Posterior cingulate gyrus (tissue), 11 donors: ENCODE results near the gene AEBP1.

ENCODE experiments used
- DNase-seq, 10 donors: peaks; one replicate each; pipeline versions ENCODE4 v3.0.0 to v3.0.0-alpha.2; 2020 to 2021; ENCODE audit warnings: mixed read lengths in 3 of 10
- intact Hi-C: fragments of 100-400 bp; cut with DNase I; formaldehyde crosslinking; loops from one replicate; pipeline ENCODE4 v1.15.1; 2023

AEBP1 gene

DNA sequence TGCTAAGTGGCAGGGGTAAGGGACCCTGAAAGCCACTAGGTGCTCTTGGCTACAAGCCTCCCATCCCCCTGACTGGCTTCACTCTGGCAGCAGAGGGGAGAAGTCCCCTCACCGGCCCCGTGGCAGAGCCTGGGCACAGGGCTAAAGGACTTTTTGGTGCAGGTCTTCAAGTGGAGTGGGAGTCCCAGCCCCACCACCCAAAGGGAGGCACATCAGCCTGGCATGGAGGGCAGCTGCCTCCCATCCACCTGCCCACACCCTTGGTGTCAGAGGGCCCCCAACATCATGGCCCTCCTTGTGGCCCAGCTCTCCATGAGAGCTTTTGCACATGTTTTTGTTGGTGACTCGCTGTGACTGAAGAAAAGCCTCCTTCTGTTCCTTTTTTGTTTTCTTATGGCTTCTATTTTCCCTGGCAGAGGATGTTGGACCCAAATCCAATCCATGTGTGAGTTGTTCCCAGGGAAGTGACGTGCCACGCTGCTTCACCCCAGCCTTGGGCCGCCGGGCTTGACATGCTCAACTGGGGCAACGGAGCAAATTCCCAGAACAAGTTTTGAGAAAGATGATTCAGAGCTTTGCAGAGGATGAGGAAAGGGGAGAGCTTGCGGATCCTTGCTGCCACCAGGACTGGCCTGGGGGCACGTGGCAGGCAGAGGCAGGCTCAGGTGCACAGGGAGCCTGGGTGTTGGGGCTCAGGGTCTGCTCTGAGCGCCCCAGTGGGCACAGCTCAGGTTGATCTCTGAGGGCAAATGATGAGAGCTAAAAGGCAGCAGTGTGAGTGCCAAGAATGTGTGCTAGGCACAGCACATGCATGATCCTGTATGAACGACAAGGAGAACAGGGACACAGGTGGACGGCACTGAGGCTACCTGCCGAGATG is 1.9 kb upstream of the AEBP1 start:
- peak in 2 of 10 donors; percentile 76 to 83 for DNase-seq
- intact Hi-C loops: no loop called here

DNA sequence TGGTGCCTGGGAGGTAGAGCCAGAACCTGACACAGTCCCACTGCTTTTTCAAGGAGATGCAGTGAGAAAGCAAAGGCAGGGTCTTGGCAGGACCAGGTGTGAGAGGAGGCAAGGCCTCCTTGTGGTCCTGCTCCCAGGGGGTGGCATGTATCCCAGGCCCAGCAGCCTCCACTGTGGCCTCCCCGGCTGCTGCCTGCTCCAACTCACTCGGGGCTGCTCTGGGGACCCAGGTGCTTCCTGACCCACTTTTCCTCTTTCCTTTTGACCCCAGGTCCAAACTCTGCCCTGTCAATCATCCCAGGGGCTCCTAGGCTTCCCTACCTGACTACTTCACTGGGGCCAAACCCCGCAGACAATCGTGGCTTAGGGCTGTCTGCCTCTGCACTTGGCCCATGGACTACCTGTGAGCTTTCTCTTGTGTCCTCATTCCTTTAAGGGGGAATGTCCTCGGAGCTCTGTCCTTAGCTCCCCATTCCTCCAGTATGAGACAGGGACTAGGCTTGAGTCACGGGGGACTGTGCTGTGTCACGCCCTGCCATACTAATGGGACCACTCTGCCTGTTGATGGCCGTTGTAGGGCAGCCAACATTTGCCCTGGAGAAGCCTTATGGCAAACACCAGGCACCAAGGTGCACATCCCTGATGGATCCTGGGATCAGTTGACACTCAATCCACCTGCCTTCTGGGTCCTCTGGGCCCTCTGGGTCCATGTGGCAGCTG is 1.1 kb upstream of the AEBP1 start:
- intact Hi-C loops: no loop called here
- peak in 2 of 10 donors; percentile 32 to 55 for DNase-seq

- peak in 3 of 10 donors; percentile 52 to 71 (median 69) for DNase-seq
- intact Hi-C loops: no loop called here
Measured at GRCh38 chr7:44103566-44103922, 601 bp upstream of the AEBP1 start.

DNA sequence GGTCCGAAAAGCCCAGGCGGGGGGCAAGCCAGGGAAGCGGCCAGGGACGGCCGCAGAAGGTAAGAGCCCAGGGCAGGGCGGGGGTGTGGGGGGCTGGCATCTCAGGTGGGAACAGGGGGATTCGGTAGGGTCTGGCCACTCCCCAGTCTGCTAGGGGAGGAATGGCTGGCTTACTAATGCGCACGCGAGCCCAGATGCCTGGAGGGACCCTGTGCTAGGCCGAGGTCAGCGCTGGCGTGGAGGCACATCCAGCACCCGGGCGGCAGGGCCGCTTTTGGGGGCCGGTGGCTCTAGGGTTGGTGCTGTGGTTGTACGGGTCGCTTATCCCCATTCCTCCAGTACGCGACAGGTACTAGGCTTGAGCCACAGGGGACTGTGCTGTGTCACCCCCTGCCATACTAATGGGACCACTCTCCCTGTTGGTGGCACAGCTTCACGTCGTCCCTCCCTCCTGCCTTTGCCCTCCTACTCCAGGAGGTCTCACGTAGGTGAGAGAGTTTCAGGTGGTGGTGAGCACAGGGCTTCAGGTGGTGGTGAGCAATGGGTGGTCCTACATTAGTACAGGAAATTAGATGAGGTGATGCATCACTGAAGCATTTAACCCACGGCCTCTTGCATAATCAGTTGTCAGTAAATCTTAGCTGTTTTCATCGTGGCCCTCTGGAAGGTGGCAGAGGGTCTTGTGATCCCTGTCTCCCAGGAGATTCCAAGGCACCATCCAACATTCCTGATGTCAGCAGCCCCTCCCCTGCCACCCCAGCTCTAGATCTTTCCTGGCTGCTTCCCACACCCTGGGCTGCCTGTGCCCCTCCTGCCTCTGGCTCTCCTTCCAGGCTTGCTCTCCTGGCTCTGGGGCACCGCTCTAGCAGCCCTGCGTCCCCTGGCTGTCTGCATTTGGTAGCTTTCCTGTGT is 971 bp downstream of the AEBP1 start:
- intact Hi-C loops: no loop called here
- DNase-seq: peak in 5 of 10 donors; percentile 30 to 87 (median 81)

GRCh38 chr7:44105832-44106231 is 1.7 kb downstream of the AEBP1 start:
- no peak for DNase-seq
- intact Hi-C loops: no loop called here

DNA sequence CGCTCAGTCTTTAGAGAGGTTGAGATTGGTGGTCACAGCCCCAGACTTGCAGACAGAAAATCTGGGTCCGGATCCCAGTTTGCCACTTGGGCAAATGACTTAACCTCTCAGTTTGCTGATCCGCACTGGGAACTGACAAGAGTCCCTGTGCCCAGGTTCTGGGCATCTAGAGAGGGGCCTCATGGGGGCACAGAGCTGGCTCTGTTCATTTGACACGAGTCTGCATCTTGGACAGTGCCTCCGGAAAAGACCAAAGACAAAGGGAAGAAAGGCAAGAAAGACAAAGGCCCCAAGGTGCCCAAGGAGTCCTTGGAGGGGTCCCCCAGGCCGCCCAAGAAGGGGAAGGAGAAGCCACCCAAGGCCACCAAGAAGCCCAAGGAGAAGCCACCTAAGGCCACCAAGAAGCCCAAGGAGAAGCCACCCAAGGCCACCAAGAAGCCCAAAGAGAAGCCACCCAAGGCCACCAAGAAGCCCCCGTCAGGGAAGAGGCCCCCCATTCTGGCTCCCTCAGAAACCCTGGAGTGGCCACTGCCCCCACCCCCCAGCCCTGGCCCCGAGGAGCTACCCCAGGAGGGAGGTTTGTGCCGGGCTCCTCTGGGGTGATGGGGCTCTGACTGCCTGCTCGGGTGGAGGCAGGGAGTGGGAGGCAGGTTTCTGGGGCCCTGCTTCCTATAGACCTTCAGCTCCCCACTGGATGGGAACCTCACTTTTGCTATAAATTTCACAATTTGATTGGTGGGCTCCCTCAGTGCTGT is 2.3 kb downstream of the AEBP1 start:
- intact Hi-C loops: no loop called here
- peak in 3 of 10 donors; percentile 16 to 63 (median 27) for DNase-seq

GRCh38 chr7:44107116-44107960 is 3.2 kb downstream of the AEBP1 start:
- intact Hi-C loops: no loop called here
- DNase-seq: peak in 3 of 10 donors; percentile 53 to 73 (median 64)

- DNase-seq: peak in 3 of 10 donors; percentile 35 to 78 (median 57)
- intact Hi-C loops: no loop called here
Measured at GRCh38 chr7:44107961-44108767, 4.0 kb downstream of the AEBP1 start.

- DNase-seq: peak in 2 of 10 donors; percentile 72 to 80
- intact Hi-C loops: no loop called here
Measured at GRCh38 chr7:44108768-44109750, 4.9 kb downstream of the AEBP1 start.

DNA sequence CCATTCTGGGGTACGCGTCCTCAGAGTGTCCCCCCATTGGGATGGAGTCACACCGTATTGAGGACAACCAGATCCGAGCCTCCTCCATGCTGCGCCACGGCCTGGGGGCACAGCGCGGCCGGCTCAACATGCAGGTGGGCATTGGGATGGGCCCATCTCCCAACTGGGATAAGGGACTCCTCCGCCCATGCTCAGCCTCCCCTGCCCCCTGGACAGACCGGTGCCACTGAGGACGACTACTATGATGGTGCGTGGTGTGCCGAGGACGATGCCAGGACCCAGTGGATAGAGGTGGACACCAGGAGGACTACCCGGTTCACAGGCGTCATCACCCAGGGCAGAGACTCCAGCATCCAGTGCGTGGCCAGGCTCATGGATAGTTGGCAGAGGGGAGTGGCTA is 5.8 kb downstream of the AEBP1 start:
- DNase-seq: peak in 2 of 10 donors; percentile 66 to 67
- intact Hi-C loops: no loop called here

DNA sequence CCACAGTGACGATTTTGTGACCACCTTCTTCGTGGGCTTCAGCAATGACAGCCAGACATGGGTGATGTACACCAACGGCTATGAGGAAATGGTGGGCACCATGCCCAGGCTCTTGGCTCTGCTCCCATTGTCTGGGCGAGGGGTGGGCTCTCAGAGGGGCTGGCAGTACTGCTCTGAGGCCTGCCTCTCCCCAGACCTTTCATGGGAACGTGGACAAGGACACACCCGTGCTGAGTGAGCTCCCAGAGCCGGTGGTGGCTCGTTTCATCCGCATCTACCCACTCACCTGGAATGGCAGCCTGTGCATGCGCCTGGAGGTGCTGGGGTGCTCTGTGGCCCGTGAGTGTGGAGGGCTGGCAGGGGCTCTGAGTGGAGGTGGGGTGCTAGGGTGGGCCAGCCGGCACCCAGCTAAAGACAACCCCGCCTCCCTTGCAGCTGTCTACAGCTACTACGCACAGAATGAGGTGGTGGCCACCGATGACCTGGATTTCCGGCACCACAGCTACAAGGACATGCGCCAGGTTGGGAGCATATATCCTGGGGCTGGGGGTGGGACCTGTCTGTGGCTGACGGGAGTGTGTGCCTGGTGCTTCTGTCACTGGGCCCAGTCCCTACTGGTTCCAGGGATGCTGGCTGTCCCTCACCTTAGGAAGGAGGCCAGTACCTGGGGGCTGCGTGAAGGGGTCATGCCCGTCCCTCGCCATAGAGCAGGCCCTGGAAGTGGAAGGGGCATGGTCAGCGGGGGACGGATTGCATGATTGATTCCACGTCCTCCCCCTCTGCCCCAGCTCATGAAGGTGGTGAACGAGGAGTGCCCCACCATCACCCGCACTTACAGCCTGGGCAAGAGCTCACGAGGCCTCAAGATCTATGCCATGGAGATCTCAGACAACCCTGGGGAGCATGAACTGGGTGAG is 6.8 kb downstream of the AEBP1 start:
- peak in 3 of 10 donors; percentile 4 to 78 (median 72) for DNase-seq
- intact Hi-C loops: no loop called here

- DNase-seq: peak in 4 of 10 donors; percentile 58 to 86 (median 80)
- intact Hi-C loops: no loop called here
Measured at GRCh38 chr7:44111761-44112160, 7.6 kb downstream of the AEBP1 start.

- intact Hi-C loops: no loop called here
- peak in 2 of 10 donors; percentile 79 to 86 for DNase-seq
Measured at GRCh38 chr7:44112231-44112996, 8.3 kb downstream of the AEBP1 start.

DNA sequence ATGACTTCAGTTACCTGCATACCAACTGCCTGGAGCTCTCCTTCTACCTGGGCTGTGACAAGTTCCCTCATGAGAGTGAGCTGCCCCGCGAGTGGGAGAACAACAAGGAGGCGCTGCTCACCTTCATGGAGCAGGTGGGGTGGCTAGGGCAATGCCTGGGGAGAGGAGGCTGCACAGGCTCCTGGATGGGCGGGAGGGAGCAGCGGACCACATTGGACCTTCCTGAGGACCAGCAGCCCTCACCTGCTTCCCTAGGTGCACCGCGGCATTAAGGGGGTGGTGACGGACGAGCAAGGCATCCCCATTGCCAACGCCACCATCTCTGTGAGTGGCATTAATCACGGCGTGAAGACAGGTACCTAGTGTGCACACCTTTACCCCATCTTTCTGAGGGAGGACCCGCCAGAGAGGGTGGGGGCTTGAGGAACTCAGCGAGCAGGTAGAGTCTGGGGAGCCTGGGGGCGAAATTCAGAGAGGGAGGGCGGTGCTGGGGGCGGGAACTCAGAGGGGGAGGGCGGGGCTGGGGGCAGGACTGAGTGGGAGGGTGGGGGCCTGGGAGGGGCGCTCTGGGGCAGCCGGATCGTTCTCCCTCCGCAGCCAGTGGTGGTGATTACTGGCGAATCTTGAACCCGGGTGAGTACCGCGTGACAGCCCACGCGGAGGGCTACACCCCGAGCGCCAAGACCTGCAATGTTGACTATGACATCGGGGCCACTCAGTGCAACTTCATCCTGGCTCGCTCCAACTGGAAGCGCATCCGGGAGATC is 9.0 kb downstream of the AEBP1 start:
- intact Hi-C loops: no loop called here
- peak in 2 of 10 donors; percentile 64 to 78 for DNase-seq
